Measurements from ENCODE around the gene OR1J4.

DNA sequence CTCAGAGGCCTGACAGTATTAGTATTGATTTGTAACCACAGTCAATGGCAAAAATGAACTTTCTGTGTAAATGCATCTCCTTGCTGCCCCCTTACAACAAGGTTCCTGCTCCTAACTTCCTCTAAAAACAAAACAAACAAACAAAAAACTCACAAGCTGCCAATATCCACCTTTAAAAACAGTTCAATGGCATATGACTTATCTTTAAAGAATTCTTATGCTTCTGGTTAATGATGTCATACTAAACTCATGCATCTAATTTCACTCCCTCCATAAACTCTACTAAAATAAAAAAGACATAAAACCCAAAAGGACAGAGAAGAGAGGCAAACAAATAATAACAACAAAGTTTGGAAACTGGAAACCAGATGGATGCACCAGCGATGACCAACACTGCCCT lies 17.2 kb downstream of the OR1J4 start:
- TF ChIP-seq, protein P1, sequence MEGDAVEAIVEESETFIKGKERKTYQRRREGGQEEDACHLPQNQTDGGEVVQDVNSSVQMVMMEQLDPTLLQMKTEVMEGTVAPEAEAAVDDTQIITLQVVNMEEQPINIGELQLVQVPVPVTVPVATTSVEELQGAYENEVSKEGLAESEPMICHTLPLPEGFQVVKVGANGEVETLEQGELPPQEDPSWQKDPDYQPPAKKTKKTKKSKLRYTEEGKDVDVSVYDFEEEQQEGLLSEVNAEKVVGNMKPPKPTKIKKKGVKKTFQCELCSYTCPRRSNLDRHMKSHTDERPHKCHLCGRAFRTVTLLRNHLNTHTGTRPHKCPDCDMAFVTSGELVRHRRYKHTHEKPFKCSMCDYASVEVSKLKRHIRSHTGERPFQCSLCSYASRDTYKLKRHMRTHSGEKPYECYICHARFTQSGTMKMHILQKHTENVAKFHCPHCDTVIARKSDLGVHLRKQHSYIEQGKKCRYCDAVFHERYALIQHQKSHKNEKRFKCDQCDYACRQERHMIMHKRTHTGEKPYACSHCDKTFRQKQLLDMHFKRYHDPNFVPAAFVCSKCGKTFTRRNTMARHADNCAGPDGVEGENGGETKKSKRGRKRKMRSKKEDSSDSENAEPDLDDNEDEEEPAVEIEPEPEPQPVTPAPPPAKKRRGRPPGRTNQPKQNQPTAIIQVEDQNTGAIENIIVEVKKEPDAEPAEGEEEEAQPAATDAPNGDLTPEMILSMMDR (IDR thresholded peaks at IDR 0.05) = no peak
- no peak for TF ChIP-seq POLR2A (IDR thresholded peaks at IDR 0.05)

Data from breast epithelium (tissue), 3 donors.